Stromal cell of bone marrow (primary cell): ENCODE data around the gene IMMP2L.
A peak's percentile ranks its signal among the peaks of the same experiment; 100 is the strongest.

Experiments used
- DNase-seq: peaks from one replicate; pipeline ENCODE4 v3.0.0-alpha.2; 2012; ENCODE audit warnings: low read depth

Gene IMMP2L

DNA sequence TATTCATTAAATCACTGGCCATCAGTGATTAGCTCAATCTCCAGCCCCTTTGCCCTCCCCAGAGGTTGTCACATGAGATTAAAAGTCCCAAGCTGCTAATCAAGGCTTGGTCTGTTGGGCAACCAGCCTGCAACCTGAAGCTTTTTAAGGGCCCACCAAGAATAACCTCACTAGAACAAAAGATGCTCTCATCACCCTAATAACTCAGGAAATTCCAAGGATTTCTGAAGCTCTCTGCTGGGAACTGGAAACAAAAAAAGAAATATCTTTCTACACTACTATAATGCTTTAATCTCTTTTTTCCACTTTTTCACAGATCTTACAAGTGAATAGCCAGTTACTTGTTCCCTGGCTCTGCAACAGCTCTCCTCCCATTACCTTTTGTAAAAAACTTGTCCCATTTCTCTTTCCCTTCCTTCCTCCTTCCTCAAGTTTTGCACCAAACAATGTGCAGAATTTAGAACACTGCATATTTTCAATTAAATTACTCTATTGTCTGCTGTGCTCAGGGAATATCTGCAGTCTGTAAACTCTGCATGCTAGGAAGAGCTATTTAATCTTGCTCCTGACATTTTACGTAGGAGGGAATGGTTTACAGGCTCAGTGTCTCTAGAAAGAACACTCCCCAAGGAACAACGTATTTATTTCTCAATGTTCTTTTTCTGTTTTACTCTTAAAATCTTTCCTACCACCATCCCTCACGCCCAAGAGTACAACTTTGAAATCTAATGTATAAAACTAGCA is 169.1 kb downstream of the IMMP2L start:
- DNase-seq, result no peak

DNA sequence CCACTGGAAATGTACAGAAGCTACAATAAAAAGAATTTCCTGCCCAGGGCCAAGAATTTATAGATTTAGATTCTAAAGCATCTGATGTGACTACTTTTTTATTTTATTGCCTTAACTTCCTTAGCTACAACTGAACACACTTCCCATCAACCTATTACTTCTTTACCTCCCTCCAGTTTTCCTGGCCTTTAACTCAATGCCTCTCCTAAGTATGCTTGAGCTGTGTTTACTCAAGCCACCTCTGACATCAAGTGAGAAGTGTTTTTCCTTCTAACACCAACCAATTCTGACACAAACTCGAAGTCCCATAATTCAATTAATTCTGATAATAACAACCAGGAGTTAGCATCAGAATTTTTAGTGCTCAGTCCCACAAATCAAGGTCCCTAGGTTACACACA is 170.0 kb downstream of the IMMP2L start:
- no peak for DNase-seq

DNA sequence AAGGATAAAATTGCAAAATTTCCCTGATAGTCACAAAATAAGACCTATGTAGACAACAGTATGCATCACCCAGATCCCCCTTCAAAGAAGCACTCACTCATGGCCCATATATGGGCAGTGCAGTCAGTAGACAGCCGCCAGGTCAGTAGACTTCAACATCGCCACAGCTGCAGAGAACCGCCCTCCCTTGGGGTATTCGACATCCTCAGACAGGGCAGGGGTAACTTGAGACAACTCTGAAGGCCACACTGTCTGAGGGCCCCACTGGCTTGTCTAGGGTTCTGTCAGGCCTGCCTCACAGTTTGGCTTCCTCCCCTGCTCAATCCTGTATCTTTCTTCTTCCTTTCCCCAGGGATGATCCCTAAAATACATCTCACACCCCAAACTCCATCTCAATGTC is 172.3 kb downstream of the IMMP2L start:
- no peak for DNase-seq

DNA sequence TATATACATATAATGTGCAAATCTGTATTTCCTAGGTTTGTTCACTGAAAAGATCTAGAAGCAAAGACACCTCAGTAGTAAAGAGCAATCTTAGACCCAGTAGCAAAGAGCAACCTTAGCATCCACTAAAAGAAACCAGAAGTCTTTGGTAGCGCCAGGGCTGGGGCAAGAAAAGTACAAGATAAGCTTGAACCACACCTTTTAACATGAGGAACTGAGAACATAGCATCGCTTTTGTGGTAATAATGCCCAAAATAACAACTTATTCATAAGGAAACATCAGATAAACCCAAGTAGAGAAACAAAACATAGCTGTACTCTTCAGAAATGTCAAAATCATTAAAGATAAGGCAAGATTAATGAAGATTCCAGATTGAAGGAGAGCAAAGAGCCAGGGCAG is 173.4 kb downstream of the IMMP2L start:
- no peak for DNase-seq

DNA sequence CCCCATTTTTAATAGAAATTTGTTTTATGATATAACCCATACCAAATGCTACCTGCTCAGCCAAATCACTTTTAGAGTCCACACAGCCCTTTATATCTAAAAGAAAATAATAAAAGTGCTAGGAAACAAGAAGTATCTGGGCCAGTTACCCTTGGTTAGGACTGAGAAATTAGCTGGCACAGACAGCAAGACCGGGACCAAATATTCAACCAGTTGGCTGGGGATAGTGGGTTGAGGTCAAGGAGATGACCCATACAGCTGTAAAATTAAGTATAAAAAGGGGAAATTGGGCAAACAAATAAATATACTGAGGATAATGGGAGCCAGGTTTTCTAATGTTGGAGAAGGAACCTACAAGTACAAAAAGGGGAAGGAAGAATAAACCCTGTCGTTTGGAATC is 174.3 kb downstream of the IMMP2L start:
- no peak for DNase-seq

DNA sequence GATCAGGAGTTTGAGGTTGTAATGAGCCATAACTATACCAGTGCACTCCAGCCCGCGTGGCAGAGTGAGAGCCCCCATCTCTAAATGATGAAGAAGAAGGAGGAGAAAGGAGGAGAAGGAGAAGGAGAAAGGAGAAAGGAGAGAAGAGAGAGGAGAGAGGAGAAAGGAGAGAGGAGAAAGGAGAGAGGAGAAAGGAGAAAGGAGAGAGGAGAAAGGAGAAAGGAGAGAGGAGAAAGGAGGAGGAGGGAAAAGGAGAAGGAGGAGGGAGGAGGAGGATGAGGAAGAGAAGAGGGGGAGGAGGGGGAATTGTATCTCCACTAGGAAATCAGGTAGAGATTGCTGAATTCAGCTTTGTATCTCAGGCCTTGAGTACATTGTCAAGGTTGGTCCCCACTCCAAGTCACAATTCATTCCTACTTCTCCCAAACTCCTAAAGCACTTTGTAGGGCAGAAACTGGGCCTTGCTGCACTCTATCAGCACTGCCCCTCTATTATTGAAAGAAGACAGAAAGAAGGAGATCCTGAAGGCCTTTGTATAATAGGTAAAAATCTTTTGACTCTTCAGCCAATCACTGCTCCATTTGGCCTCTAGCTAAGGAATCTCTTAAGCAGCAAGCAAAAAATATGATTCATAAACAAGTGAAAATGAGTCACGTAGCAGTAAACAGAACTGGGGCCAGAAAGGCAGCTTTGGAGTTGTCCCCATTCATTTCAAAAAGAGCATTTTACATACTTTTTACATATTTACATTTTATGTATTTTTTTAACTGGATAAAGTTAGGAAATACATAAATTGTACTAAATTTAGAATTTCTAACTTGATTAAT is 178.0 kb downstream of the IMMP2L start:
- peak; percentile 54 for DNase-seq

DNA sequence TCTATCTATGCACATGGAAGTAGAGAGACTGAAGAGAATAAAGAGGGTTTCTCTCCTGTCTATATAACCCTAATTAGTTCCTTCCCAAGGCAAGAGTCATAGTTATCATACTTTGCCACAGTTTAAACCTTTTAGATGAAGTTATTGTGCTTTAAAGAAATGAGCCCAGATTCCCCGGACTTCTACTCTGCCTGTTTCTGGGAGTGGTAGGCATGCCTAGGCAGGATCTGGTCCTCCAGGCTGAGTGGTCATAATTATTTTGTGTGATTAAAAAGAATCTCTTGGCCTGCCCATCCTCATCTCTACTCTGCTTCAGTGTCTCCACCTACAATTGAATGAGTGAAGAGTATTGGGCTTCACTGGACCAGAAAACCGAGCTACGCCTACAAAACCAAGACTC is 179.2 kb downstream of the IMMP2L start:
- DNase-seq, result no peak

DNA sequence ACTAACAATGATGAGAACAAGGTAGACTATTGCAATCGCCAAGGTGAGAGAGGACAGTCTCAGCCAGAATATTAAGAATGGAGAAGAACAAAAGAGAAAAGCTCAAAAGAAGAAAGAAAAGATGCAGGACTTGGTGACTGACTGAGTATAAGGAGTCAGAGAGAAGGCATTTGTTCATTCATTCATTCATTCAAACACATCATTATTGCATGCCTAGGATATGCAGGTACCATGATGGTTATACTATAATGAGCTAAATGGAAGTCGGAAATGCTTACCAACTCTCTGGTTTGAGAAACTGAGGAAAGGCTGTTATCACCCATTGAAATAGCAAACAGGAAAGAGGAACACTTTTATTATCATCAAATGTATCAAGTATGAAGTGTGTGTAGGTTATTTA is 180.7 kb downstream of the IMMP2L start:
- no peak for DNase-seq

DNA sequence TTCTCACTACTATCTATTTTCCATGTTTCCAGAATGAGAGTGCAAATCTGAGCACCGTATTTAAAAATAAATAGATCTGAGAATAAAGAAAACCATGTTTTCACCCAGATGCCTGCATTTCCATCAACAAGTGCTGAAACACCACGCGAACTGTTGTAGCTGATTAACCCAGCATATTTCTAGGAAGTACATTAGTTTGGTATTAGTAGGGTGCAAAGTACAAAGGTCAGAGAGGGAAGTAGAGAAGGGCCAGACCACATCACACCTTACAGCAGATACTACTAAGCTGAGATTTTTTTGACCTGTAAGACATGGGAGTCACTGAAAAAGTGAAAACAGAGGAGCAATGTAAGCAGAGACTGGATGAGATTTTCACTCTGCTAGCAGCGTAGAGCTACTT is 181.3 kb downstream of the IMMP2L start:
- DNase-seq, result no peak

DNA sequence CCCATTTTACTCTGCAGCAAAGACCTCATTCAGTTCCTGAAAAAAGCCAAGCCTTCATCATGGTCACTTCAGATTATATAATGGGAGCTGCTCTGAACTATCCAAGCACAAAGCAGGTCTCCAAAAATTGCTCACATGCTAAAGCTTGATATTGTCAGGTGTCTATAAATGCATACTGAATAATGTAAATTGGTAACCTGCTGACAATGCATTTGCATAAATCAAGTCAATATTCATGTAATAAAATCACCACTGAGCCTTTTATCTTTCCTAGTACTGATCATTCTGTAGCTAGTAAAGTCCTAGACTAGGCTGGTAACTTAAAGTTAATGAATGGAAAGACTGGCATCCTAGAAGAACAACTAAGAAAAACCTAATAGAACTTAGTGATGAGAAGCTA is 188.3 kb downstream of the IMMP2L start:
- DNase-seq, result no peak

DNA sequence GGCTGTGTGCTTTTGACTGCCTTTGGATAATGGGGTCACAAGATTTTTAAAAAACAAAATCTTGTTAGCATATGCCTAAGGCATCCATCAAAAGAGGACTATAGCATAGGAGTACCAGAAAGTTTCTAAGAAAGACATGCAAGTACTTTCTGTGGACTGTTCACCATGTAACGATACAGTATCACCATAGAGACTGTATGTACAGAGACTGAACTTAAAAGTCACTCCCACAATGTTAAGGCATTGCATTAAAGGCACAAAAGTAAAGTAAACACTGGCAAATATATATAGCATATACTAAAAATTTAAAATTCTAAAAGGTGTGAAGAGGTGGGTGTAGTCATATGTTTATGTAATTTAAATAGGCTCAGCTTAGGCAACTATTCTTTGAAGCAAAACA is 190.9 kb downstream of the IMMP2L start:
- no peak for DNase-seq

DNA sequence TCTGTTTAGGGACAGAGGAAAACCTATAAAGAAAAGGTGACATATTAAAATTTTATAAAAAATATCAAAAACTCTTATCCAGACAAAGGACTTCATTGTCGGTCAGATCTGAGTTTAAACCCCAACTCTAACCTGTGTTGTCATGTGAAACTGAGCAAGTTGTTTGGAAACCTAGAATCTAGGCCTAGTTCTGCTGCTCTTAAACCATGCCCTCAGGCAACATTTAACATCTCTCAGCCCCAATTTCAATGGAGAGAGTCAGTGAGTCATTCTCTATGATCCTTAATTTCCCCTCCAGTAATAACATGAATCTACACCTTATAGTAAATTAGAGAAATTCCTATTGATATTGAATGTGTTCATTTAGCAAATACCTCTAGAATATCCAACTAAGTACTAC is 192.3 kb downstream of the IMMP2L start:
- no peak for DNase-seq

DNA sequence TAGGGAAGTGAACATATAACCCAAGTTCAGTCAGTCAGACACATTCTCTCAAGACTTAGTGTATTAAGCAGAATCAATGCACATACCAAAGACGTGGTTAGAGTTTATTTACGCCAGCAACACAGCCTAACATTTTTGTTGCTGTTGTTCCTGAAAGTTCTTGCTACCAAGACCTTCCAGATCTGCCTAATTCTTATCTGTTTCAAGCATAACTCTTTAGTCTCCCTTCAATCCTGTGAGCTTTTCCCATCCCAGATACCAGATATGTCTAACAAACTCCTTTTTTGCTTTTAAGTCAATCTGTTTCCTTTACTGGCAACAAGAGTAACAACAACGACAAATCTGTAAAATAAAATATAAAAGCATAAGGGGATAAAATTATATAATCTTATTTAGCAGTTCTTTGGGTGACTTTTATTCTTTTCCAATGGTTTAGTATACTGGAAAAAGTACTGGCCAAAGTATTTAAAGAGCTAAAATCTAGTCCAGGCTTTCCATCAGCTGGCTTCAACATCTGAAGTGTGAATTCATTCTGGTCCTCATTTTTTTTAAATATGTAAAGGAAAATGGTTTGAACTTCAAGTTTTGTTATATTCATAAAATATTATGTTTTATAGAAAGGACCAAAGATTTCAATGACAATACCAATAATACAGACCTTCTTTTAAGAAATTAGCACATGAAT is 193.8 kb downstream of the IMMP2L start:
- DNase-seq, result no peak

DNA sequence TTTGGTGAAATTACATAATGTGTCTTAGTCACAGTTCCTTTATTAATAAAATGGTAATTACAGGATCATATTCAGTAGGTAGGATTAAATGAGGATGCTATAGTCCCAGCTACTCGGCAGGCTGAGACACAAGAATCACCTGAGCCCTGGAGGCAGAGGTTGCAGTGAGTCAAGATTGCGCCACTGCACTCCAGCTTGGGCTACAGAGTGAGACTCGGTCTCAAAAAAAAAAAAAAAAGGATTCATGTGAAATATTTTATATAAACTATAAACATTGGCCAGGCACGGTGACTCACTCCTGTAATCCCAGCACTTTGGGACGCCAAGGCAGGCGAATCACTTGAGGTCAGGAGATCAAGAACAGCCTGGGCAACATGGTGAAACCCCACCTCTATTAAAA is 197.9 kb downstream of the IMMP2L start:
- no peak for DNase-seq

DNA sequence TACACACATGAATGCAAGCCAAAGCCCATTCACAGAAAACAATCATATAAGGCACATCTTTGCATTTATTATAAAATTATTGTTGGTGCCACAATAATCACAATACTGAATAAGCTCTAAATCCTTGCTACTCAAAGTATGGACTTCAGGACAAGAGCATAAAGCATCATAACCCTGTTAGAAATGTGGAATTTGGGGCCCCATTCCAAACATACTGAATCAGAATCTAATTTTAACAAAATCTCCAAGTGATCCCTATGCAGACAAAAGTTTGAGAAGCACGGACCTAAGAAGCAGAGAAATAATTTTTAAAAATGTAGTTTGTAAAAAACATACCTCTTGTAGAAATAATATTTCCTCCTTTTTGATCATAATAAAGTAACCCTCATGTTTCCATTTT is 199.2 kb downstream of the IMMP2L start:
- DNase-seq, result no peak

DNA sequence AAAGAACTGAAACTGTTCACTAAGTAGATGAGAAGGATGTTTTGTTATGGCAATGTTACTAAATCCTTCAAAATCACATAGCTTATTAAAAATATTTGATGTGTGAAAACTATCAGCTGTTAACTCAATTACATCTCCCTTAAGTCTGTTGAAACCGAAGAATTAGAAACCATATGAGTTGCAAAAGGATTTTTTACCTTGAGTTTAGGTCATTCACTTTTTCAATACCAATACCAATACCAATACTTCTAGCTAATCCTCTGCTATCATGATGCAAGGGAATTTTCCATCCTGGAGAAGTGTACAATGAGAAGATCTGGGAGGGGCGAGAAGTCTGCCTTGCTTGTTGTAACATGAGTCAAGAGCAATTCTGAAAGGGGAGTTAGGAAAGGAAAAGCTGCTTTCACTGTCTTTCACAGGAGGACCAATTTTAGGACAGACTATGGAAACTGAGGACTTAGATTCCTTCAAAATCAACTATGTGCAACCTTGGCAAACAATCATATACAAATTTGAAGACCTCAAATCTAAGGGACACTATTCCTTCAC is 199.7 kb downstream of the IMMP2L start:
- DNase-seq, result peak; percentile 50

DNA sequence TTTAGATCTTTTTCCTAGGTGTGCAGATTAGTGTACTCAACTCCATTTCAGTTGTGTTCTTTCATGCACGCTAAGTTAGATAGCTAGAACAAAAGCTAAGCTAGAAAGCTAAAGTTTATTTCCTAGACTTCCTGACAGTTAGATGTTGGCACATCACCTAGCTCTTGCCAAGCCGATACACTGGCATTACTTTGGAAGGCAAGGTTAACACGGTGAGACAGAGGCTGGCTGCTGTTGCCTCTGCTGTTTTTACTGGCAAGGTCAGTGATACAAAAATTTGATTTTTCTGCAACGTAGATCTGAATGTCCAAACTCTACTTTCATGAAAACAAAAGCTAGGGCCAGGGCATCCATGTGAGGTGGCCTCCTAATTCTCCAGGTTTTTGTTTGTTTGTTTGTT is 203.4 kb downstream of the IMMP2L start:
- no peak for DNase-seq

DNA sequence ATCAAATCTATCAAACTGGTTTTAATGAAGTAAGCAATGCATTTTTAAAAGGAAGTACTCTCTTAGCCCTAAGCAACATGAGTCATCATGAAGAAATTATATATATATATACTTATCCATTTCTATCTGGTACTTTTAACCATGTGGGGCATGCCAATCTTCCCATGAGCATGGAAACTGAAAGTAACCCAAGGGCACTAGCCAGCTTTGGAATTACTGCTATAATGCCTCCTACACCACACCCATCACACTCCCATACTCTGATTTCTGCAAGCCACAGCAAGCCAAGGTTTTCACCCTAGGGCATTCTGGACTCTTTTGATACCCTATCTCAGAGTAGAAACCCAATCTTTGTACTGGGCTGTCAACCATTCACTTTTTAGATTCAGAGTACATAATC is 204.6 kb downstream of the IMMP2L start:
- no peak for DNase-seq

DNA sequence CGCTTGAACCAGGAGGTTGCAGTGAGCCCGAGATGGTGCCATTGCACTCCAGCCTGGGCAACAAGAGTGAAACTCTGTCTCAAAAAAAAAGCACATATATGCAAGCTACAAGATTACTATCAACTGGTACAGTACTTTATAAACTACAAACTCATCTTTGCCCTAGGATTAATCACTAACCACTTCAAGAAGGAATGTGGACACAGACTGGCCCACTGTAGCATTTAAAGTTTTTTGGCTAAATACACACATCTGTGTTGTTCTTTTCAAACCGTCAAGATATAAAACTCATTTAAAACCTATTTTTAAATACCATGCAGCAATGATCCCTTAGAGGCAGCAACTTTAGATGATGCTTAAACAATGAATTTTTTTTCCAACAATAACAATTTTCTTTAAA is 205.4 kb downstream of the IMMP2L start:
- DNase-seq, result no peak

DNA sequence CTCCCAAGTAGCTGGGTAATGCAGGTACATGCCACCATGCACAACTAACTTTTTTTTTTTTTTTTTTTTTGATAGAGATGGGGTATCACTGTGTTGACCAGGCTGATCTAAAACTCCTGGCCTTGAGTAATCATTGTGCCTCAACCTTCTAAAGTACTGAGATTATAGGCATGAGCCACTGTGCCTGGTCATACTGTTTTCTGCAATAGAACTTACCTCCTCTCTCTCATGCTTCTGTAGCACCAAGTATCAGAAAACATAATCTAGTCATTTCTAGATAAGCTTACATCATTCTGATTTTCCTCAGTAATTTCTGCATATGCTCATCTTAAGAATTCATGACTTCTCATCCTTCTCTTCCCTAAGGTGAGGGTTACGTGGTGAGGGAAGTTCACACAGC is 210.0 kb downstream of the IMMP2L start:
- no peak for DNase-seq

DNA sequence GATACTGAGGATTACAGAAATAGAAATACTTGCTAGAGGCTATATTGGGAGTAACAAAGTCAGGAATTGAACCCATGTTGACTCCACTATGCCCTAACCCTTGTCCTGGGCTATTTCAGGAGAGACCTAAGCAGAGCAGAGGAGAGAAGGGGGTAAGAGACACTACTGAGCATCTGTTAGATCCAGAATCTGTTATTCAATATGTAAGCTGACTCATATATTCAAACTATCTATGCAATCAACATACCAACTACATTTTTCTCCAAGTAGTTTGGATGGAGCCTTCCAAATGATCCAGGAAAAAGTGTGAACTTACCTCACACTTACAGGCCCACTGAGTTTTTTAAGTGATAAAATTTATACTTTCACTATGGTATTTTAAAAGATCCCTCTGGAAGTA is 216.1 kb downstream of the IMMP2L start:
- no peak for DNase-seq

DNA sequence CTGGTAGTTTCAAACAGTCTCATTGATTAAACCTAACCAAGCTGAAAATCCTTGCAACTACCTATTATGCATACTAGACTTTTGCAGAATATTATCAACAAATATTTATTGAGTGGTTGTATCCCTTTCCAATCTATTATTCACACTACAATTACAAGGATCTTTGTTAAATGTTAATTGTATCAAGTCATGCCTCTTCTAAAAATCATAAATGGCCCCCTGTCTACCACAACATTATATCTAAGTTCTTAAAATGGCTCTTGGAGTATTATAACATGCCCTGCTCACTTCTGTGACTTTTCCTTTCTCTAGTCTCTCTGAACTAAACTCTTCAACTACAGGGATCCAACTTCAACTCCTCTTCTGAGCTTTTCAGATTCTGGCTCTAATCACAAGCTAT is 219.3 kb downstream of the IMMP2L start:
- no peak for DNase-seq

DNA sequence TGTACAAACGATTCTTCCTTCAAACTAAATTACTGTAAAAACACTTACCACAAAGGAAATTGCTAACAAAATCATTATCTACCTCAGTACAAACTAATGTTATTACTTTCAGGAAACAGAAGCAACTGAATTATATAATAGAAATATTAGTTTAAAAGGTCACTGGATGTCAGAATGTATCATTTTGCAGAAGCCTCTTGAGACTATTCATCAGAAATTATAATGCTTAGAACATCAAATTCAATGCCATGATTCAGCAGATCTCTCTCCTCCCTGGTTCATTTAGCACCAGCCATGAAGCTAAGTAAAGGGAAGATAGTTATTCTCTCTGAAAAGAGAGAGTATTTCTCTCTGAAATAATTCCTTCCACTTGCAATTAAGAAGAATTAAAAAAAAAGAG is 223.3 kb downstream of the IMMP2L start:
- DNase-seq, result no peak
